Stomach (tissue), 4 donors: Measurements from ENCODE around the gene FBXO27.

Experiments
- EP300 ChIP-seq: sonication (generic); formaldehyde crosslinking; IDR thresholded peaks from one replicate; pipeline ENCODE4 v1.6.1; 2017; ENCODE audit warnings: antibody characterized with exemption
- POLR2A ChIP-seq, 4 donors: fragments of 450-650 bp; IDR thresholded peaks; one replicate each; pipeline ENCODE4 v1.6.1; 2016; ENCODE audit warnings: antibody characterized with exemption in 4 of 4, control low read depth in 2 of 4, mild to moderate bottlenecking in 1 of 4, moderate library complexity in 1 of 4
- POLR2AphosphoS5 ChIP-seq, 3 donors: sonication (generic); formaldehyde crosslinking; IDR thresholded peaks; one replicate each; pipeline ENCODE4 v1.6.1; 2016; ENCODE audit warnings: antibody characterized with exemption in 3 of 3
- TF ChIP-seq, protein P1 (sequence below), 7 experiments: fragments of 450-650 bp in 4 of 7; fragments of 200-600 bp in 3 of 7; sonication (generic) in 3 of 7; IDR thresholded peaks; one replicate each; pipeline ENCODE4 v1.5.1; 2016 to 2019; ENCODE audit warnings: antibody characterized with exemption in 7 of 7, control low read depth in 2 of 7, mild to moderate bottlenecking in 1 of 7

DNA sequence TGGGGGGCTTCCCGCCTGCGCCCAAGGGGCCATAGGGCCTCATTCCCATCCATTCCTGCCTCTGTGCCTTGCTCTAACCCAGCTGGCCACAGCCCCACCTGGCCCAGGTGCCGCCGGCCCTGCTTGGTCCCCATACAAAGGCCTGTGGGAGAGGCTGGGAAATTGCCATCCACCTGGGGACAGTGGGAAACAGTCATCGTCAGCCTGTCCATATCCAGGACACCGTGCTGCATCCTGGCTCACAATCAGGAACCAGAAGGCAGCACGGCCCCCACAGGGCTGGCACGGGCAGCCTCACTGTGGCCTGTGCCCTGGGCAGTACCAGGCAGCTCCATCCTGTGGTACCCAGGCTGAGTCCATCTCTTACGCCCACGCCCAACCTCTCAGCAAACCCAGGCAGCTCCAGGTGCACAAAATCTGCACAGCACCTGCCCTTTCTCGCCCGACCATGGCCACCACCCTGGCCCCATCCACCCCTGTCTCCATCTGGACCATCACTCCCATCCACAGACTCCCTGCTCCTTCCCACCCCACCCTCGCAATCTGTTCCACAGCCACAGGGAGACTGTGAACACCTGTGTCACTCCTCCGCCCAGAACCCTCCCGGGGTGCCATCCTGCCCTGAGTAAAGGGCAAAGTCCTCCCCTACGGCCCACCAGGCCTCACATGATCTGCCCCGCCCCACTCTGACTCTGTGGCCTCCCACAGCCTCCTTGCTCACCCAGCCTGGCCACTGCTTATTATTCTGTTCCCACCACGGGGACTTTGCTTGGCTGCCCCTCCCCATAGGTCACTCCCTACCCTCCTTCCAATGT, 21.1 kb upstream of the FBXO27 start:
- TF ChIP-seq, protein P1, sequence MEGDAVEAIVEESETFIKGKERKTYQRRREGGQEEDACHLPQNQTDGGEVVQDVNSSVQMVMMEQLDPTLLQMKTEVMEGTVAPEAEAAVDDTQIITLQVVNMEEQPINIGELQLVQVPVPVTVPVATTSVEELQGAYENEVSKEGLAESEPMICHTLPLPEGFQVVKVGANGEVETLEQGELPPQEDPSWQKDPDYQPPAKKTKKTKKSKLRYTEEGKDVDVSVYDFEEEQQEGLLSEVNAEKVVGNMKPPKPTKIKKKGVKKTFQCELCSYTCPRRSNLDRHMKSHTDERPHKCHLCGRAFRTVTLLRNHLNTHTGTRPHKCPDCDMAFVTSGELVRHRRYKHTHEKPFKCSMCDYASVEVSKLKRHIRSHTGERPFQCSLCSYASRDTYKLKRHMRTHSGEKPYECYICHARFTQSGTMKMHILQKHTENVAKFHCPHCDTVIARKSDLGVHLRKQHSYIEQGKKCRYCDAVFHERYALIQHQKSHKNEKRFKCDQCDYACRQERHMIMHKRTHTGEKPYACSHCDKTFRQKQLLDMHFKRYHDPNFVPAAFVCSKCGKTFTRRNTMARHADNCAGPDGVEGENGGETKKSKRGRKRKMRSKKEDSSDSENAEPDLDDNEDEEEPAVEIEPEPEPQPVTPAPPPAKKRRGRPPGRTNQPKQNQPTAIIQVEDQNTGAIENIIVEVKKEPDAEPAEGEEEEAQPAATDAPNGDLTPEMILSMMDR (IDR thresholded peaks at IDR 0.05) = no peak
- TF ChIP-seq EP300 (no peak), POLR2A (IDR thresholded peaks at IDR 0.05) (no peak), POLR2AphosphoS5 (IDR thresholded peaks at IDR 0.05) (no peak)
